ENCODE data around the gene CRIM1. TPM values are rescaled to one million over a fixed set of nuclear protein-coding genes. Genes with fewer than 3 reads are reported as not detected.

Gene CRIM1
- total and polyA plus RNA-seq, 2 experiments from 2014 or later = 10.5 to 36.4 TPM

GRCh38 chr2:36502081-36502480 lies 146.5 kb downstream of the CRIM1 start:
- Mint-ChIP-seq H3K27me3 (ENCODE audit: insufficient read depth, low read depth, poor library complexity) (peaks cover 2% of the 10 kb centered on the region), H3K4me3 (no peak overlapping the region), H3K27ac (no peak overlapping the region), H3K4me1 (peaks cover 3% of the 10 kb centered on the region; the same call in 1 of the 3 replicates), H3K9me3 (no peaks in the 10 kb centered on the region), H3K36me3 (ENCODE audit: low read depth) (peaks cover 24% of the 10 kb centered on the region)
- no peak overlapping the region for H3K4me2 ChIP-seq
- H3F3A ChIP-seq (replicated peaks; ENCODE audit: low read depth) = no peaks in the 10 kb centered on the region
- H3K79me2 ChIP-seq (replicated peaks; ENCODE audit: insufficient read depth) = no peaks in the 10 kb centered on the region
- no peak for DNase-seq (ENCODE audit: low spot score)
- H4K20me1 ChIP-seq (replicated peaks; ENCODE audit: insufficient read depth) = 0 out of 2 replicates have a peak, but pooled peaks cover 3% of the 10 kb centered on the region
- H3K36me3 ChIP-seq (ENCODE audit: insufficient read depth) = 0 out of 2 replicates have a peak, but pooled peaks cover 5% of the 10 kb centered on the region
- H3K27ac ChIP-seq (ENCODE audit: low read depth) = no peak overlapping the region
- H3K27me3 ChIP-seq (ENCODE audit: insufficient read depth) = no peaks in the 10 kb centered on the region
- H3K4me3 ChIP-seq = no peak overlapping the region
- no peak for ATAC-seq
- H3K4me1 ChIP-seq (ENCODE audit: insufficient read depth) = no peaks in the 10 kb centered on the region
- no peaks in the 10 kb centered on the region for H3K9me2 ChIP-seq (ENCODE audit: insufficient read depth)
- H2AFZ ChIP-seq = no peak overlapping the region
- TF ChIP-seq CTCF (conservative IDR thresholded peaks at IDR 0.05; ENCODE audit: low read depth in 2 of 2) (no peak), POLR2AphosphoS5 (IDR thresholded peaks at IDR 0.05; ENCODE audit: low read depth) (no peak), ETS1 (IDR thresholded peaks at IDR 0.05) (no peak), ZNF331 (CRISPR knock-in tag; IDR thresholded peaks at IDR 0.05; ENCODE audit: low read depth) (no peak), EZH2 (IDR thresholded peaks at IDR 0.05; ENCODE audit: low read depth, unreplicated experiment) (no peak), CREB1 (CRISPR knock-in tag; IDR thresholded peaks at IDR 0.05; ENCODE audit: low read depth) (no peak), EZH2phosphoT487 (IDR thresholded peaks at IDR 0.05; ENCODE audit: unreplicated experiment) (no peak), STAT1 (IDR thresholded peaks at IDR 0.05; ENCODE audit: unreplicated experiment) (no peak), NANOG (IDR thresholded peaks at IDR 0.05; ENCODE audit: borderline replicate concordance) (no peak), ZNF114 (CRISPR knock-in tag; IDR thresholded peaks at IDR 0.05) (no peak), JUNB (IDR thresholded peaks at IDR 0.05; ENCODE audit: unreplicated experiment) (no peak)
- TF ChIP-seq, protein P1, sequence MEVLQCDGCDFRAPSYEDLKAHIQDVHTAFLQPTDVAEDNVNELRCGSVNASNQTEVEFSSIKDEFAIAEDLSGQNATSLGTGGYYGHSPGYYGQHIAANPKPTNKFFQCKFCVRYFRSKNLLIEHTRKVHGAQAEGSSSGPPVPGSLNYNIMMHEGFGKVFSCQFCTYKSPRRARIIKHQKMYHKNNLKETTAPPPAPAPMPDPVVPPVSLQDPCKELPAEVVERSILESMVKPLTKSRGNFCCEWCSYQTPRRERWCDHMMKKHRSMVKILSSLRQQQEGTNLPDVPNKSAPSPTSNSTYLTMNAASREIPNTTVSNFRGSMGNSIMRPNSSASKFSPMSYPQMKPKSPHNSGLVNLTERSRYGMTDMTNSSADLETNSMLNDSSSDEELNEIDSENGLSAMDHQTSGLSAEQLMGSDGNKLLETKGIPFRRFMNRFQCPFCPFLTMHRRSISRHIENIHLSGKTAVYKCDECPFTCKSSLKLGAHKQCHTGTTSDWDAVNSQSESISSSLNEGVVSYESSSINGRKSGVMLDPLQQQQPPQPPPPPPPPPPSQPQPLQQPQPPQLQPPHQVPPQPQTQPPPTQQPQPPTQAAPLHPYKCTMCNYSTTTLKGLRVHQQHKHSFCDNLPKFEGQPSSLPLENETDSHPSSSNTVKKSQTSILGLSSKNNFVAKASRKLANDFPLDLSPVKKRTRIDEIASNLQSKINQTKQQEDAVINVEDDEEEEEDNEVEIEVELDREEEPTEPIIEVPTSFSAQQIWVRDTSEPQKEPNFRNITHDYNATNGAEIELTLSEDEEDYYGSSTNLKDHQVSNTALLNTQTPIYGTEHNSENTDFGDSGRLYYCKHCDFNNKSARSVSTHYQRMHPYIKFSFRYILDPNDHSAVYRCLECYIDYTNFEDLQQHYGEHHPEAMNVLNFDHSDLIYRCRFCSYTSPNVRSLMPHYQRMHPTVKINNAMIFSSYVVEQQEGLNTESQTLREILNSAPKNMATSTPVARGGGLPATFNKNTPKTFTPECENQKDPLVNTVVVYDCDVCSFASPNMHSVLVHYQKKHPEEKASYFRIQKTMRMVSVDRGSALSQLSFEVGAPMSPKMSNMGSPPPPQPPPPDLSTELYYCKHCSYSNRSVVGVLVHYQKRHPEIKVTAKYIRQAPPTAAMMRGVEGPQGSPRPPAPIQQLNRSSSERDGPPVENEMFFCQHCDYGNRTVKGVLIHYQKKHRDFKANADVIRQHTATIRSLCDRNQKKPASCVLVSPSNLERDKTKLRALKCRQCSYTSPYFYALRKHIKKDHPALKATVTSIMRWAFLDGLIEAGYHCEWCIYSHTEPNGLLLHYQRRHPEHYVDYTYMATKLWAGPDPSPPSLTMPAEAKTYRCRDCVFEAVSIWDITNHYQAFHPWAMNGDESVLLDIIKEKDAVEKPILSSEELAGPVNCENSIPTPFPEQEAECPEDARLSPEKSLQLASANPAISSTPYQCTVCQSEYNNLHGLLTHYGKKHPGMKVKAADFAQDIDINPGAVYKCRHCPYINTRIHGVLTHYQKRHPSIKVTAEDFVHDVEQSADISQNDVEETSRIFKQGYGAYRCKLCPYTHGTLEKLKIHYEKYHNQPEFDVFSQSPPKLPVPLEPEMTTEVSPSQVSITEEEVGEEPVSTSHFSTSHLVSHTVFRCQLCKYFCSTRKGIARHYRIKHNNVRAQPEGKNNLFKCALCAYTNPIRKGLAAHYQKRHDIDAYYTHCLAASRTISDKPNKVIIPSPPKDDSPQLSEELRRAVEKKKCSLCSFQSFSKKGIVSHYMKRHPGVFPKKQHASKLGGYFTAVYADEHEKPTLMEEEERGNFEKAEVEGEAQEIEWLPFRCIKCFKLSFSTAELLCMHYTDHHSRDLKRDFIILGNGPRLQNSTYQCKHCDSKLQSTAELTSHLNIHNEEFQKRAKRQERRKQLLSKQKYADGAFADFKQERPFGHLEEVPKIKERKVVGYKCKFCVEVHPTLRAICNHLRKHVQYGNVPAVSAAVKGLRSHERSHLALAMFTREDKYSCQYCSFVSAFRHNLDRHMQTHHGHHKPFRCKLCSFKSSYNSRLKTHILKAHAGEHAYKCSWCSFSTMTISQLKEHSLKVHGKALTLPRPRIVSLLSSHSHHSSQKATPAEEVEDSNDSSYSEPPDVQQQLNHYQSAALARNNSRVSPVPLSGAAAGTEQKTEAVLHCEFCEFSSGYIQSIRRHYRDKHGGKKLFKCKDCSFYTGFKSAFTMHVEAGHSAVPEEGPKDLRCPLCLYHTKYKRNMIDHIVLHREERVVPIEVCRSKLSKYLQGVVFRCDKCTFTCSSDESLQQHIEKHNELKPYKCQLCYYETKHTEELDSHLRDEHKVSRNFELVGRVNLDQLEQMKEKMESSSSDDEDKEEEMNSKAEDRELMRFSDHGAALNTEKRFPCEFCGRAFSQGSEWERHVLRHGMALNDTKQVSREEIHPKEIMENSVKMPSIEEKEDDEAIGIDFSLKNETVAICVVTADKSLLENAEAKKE (CRISPR knock-in tag; IDR thresholded peaks at IDR 0.05) = no peak
- TF ChIP-seq, protein P2, sequence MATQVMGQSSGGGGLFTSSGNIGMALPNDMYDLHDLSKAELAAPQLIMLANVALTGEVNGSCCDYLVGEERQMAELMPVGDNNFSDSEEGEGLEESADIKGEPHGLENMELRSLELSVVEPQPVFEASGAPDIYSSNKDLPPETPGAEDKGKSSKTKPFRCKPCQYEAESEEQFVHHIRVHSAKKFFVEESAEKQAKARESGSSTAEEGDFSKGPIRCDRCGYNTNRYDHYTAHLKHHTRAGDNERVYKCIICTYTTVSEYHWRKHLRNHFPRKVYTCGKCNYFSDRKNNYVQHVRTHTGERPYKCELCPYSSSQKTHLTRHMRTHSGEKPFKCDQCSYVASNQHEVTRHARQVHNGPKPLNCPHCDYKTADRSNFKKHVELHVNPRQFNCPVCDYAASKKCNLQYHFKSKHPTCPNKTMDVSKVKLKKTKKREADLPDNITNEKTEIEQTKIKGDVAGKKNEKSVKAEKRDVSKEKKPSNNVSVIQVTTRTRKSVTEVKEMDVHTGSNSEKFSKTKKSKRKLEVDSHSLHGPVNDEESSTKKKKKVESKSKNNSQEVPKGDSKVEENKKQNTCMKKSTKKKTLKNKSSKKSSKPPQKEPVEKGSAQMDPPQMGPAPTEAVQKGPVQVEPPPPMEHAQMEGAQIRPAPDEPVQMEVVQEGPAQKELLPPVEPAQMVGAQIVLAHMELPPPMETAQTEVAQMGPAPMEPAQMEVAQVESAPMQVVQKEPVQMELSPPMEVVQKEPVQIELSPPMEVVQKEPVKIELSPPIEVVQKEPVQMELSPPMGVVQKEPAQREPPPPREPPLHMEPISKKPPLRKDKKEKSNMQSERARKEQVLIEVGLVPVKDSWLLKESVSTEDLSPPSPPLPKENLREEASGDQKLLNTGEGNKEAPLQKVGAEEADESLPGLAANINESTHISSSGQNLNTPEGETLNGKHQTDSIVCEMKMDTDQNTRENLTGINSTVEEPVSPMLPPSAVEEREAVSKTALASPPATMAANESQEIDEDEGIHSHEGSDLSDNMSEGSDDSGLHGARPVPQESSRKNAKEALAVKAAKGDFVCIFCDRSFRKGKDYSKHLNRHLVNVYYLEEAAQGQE (IDR thresholded peaks at IDR 0.05; ENCODE audit: unreplicated experiment) = no peak
